Mucosa of stomach (tissue), 1 donor: ENCODE data around the gene UNC93B1.
"Not testable (repeated sequence)": the region's sequence is repeated elsewhere in the genome, so short reads cannot be mapped to it uniquely, and the experiment has no call there.

Experiments used
- H3K27me3 ChIP-seq: one replicate; pipeline ENCODE4 v1.7.0; 2013; ENCODE audit warnings: mild to moderate bottlenecking, low read length; ENCODE audit not compliant: control insufficient read depth, insufficient read depth
- H3K36me3 ChIP-seq: one replicate; pipeline ENCODE4 v1.7.0; 2013; ENCODE audit warnings: low read length; ENCODE audit not compliant: control insufficient read depth, insufficient read depth
- H3K4me1 ChIP-seq: one replicate; pipeline ENCODE4 v1.7.0; 2013; ENCODE audit warnings: mild to moderate bottlenecking, low read length; ENCODE audit not compliant: control insufficient read depth, insufficient read depth
- H3K4me3 ChIP-seq: one replicate; pipeline ENCODE4 v1.7.0; 2013; ENCODE audit warnings: low read length
- H3K9ac ChIP-seq: one replicate; pipeline ENCODE4 v1.7.0; 2013; ENCODE audit warnings: mild to moderate bottlenecking, low read length, moderate library complexity
- H3K9me3 ChIP-seq: one replicate; pipeline ENCODE4 v1.7.0; 2013; ENCODE audit warnings: mild to moderate bottlenecking, low read length, moderate library complexity; ENCODE audit not compliant: control insufficient read depth
- donor health status: Pancreatic carcinoma.

The UNC93B1 gene

GRCh38 chr11:67943406-67943805 is 60.5 kb downstream of the UNC93B1 start:
- not testable (repeated sequence) for H3K27me3 ChIP-seq, H3K4me3 ChIP-seq, H3K9me3 ChIP-seq, H3K9ac ChIP-seq, H3K36me3 ChIP-seq
- H3K4me1 ChIP-seq = peaks cover 10% of the 10 kb centered on the region
